Measurements from ENCODE around the gene NUS1. TPM values are rescaled to one million over a fixed set of nuclear protein-coding genes. Genes with fewer than 3 reads are reported as not detected.
"Not testable (repeated sequence)": the region's sequence is repeated elsewhere in the genome, so short reads cannot be mapped to it uniquely, and the experiment has no call there.

Gene NUS1
- total RNA-seq, 2 donors from 2014 or later: 36.3 to 42.8 TPM

DNA sequence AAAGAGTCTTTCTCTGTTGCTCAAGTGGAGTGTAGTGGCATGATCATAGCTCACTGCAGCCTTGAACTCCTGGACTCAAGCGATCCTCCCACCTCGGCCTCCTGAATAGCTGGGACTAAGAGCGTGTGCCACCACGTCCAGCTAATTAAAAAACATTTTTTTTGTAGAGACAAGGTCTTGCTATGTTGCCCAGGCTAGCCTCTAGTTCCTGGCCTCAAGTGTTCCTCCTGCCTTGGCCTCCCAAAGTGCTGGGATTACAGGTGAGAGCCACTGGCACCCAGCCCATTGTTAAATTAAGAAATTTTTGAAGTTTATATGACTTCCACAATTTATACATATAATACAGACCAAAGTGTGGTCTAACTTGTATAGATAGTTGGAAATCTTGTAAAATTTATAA lies 14.3 kb downstream of the NUS1 start:
- DNase-seq (ENCODE audit: low spot score); intact Hi-C loops (cut with DNase I): not testable (repeated sequence)

DNA sequence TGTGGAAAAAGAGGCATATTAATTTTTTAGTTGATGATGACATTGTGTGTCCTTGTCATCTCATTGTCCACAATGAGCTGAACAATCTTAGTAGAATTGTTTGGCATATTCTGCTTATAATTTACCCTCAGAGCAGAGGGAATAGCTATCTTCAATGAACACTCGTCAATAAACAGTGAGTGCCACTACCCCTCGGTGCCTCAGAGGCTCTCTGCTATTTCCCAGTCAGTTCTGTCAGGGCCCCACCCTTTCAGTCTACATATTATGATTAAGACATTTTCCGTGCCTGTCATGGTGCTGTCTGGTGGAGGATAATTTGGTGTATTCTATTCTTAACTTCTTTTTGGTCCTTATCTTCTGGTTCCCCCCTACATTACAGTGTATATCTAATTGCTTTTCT lies 31.2 kb downstream of the NUS1 start:
- DNase-seq (ENCODE audit: low spot score): no peak
- intact Hi-C loops (cut with DNase I): no loop called here

DNA sequence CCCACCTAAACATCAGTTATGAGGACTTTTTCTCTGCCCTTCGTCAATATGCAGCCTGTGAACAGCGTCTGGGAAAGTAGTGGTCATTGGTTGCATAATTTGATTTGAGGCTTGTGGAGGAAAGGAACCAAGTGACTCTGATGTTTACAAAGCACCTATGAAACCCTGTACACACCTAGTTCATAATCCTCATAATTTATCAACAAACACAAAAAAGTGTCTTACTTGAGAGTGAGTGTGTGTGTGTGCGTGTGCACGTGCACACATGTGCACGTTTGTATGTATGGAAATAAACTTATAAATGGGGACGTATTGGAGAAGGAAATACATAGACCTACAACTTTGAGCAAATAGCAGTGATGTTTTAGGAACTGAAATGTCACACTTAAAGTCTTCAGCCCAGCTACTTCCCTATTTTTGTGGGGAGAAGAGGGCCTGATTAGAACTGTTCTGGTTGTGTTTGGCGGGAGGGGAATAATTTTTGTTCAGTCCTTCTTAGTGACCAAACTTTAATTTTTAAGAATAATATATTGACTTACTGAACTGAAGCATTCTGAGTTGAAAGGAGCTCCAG lies 31.8 kb downstream of the NUS1 start:
- DNase-seq (ENCODE audit: low spot score); intact Hi-C loops (cut with DNase I): not testable (repeated sequence)

DNA sequence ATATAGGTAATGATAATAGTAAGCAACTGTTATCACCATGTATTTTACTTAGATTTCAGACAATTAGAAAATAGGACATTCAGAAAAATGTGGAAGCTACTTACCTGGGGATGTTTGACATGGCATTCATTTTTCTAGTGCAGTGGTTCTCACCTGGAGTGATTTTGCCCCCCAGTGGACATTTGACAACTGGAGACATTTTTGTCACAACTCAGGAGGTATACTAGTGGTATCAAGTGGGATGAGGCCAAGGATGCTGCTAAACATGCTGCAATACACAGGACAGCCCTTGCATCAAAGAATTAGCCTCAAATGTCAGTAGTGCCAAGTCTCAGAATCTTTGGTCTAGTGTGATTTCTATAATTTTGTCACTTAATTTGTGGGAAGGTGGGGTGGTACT lies 36.1 kb downstream of the NUS1 start:
- intact Hi-C loops (cut with DNase I): no loop called here
- DNase-seq (ENCODE audit: low spot score): no peak

DNA sequence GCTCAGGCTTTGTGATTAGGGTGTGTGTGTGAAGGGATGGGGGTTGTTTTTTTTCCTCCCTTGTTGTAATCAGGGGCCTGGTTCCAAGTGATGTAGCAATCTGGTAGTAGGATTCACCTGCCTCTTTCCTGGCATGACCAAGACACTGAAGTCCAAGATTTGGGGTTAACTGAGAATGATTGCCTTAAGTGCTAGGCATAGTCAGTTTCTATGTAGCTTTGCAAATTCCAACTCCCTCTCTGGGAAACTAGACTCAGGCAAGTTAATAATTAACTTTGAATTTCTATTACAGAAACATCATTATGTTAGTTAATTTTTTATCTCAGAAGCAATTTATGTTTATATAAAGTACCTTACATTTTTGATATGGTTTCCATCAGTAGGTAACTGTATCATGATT lies 43.6 kb downstream of the NUS1 start:
- DNase-seq (ENCODE audit: low spot score): no peak
- intact Hi-C loops (cut with DNase I): no loop called here

DNA sequence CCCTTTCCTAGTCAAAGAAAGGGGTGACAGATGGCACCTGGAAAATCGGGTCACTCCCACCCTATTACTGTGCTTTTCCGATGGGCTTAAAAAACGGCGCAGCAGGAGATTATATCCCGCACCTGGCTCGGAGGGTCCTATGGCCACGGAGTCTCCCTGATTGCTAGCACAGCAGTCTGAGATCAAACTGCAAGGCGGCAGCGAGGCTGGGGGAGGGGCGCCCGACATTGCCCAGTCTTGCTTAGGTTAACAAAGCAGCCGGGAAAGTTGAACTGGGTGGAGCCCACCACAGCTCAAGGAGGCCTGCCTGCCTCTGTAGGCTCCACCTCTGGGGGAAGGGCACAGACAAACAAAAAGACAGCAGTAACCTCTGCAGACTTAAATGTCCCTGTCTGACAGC lies 46.3 kb downstream of the NUS1 start:
- intact Hi-C loops (cut with DNase I); DNase-seq (ENCODE audit: low spot score): not testable (repeated sequence)

DNA sequence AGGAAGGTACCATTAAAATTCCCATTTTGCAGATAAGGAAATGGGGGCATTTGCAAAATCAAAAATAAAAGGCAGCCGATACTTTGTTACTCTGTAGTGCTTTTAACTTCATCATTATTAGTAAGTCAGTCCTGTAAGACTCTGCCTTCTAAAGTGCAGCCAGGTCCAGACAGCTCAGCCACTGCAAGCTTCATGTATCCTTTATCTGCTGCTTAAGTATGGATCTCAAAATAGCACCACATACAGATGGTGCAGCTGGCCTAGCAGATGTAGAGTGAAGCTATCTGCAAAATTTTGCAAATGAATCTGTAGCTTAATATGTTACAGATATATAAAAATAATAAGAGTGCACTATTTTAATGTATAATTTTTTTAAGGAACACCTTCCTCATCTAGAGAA lies 53.4 kb downstream of the NUS1 start:
- intact Hi-C loops (cut with DNase I): no loop called here
- no peak for DNase-seq (ENCODE audit: low spot score)

DNA sequence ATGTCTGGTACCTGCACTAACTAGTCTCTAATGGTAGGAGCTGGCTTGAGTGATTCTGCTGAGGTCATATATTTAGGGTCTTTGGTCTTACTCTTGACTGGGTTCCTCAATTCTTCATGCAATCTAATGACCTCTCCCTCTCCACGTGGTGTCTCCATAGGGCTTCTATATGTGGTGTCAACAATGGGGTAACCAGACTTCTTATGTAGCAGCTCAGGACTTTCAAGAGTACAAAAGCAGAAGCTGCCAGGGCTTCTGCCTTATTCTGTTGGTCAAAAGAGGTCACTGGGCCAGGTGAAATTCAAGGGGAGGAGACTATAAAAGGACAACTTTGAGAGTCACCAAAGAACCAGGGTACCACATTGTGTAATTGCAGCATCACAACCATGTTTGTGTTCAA lies 54.3 kb downstream of the NUS1 start:
- intact Hi-C loops (cut with DNase I): no loop called here
- no peak for DNase-seq (ENCODE audit: low spot score)

DNA sequence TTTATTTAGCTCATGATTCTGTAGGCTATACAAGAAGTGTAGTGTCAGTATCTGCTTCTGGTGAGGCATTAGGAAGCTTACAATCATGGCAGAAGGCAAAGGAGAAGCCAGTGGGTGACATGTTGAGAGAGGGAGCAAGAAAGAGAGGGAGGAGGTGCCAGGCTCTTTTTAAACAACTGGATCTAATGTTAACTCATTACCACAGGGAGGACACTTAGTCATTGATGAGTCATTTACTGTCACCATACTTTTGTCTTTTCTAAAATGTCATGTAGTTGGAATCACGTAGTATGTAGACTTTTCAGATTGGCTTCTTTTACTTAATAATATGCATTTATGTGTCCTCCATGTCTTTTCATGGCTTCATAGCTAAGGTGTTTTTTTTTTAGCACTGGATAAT lies 58.1 kb downstream of the NUS1 start:
- no peak for DNase-seq (ENCODE audit: low spot score)
- intact Hi-C loops (cut with DNase I): no loop called here

DNA sequence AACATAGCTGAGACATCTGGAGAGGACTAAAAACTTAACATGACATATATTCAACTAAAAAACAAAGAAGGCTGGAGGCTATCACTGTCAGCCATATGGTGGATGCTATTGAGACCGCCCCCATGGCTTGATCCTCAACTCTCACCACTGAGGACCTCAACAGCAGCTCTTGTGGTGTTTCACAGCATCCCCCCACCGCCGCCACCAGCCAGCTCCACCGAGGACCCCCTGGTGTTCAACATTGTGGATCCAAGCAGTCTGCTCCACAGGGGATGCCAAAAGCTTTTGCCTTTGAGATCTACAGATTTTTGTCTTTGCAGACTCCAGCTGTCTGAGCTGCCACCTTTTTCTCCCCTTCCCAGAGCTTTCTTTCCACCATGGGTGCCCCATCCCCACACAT lies 64.6 kb downstream of the NUS1 start:
- peak; percentile 74 for DNase-seq (ENCODE audit: low spot score)
- intact Hi-C loops (cut with DNase I): no loop called here

DNA sequence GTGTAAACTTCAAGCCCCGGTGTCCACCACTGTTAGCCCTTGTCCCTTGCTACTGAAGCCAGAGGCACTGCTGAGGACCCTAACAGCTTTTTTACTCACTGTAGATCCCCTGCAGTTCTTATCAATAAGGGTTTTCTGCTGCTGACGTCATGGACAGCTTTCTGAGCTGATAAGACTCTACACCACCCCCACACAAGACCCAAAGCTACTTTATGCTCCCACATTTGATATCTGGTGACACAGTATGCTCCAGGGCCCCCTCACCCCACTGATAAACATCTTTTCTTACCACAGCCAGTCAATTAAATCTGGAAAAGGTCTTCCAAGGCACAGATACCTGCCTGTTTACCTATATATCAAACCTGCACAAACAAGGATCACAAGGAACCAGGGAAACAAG lies 65.3 kb downstream of the NUS1 start:
- intact Hi-C loops (cut with DNase I): no loop called here
- no peak for DNase-seq (ENCODE audit: low spot score)

DNA sequence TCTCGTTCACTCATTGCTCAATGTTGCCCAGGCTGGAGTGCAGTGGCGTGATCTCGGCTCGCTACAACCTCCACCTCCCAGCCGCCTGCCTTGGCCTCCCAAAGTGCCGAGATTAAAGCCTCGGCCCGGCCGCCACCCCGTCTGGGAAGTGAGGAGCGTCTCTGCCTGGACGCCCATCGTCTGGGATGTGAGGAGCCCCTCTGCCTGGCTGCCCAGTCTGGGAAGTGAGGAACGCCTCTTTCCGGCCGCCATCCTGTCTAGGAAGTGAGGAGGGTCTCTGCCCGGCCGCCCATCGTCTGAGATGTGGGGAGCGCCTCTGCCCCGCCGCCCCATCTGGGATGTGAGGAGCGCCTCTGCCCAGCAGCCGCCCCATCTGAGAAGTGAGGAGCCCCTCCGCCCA lies 75.4 kb downstream of the NUS1 start:
- intact Hi-C loops (cut with DNase I); DNase-seq (ENCODE audit: low spot score): not testable (repeated sequence)

Other genes with a start within 250 kb of the NUS1 start
- under 1 TPM in 1 of 2 donors, not detected in 1; 0.14 TPM for gene ROS1, start 249.5 kb upstream of the NUS1 start, total RNA-seq
- gene DCBLD1, start 192.8 kb upstream of the NUS1 start, total RNA-seq: 1 to 10 TPM; 6.2 to 7.6 TPM
- gene GOPC, start 73.0 kb upstream of the NUS1 start, total RNA-seq: 10 to 100 TPM; 19.8 to 20.5 TPM
- 1 to 10 TPM; 1.2 to 3.6 TPM for gene SLC35F1, start 231.8 kb downstream of the NUS1 start, total RNA-seq

Measured in posterior vena cava (tissue), 2 donors.